Heart left ventricle (tissue), 13 donors: ENCODE results near the gene PEAR1.

Experiments
- CTCF ChIP-seq, 12 donors: fragments of 200-600 bp; sonication (generic) in 4 of 12; IDR thresholded peaks; one replicate each; pipeline versions ENCODE4 v1.5.0 to v1.8.0; 2018 to 2022; ENCODE audit warnings: antibody characterized with exemption in 12 of 12, mild to moderate bottlenecking in 5 of 12
- POLR2A ChIP-seq, 2 donors: fragments of 450-650 bp; IDR thresholded peaks; one replicate each; pipeline ENCODE4 v1.6.1; 2017; ENCODE audit warnings: antibody characterized with exemption in 2 of 2, mild to moderate bottlenecking in 2 of 2, moderate library complexity in 2 of 2
- donor health status: ischemic (EF 13 %, LVEDD 7.1; RV severe dilation, severe dysfunction).
- donor health status: DM: no; HTN: yes; CAD: no.
- donor health status: DM: no; HTN: no; CAD: no.
- donor health status: ischemic (EF 25% LVEDD 6.9; RV normal size, moderate dysfunction).
- donor health status: ischemic (EF 25% LVEDD 5.7; RV mildly dilated, moderate dysfunction).
- donor health status: ischemic (EF 35%, LVEDD 5.7; RV mildly dilated, moderate dysfunction).
- donor health status: nonischemic (EF 11% LVEDD 7.7; RV severe dilation, severe dysfunction).
- donor health status: DM: yes; HTN: yes; CAD: no.
- donor health status: PGD.
- donor health status: ischemic (EF 29% LVEDD 5.4; RV normal size, mild dysfunction).
- donor health status: nonischemic (EF 23%, LVEDD 6.1; RV moderate dilation, normal function).

GRCh38 chr1:156879876-156880275, 13.6 kb upstream of the PEAR1 start:
- TF ChIP-seq CTCF (IDR thresholded peaks at IDR 0.05) (no peak), POLR2A (IDR thresholded peaks at IDR 0.05) (no peak)
